GM23338 (cell line): ENCODE measurements around the gene TRIM34.

Experiments
- JUNB ChIP-seq: IDR thresholded peaks from one replicate; pipeline ENCODE4 v1.6.1; 2016; ENCODE audit warnings: antibody characterized with exemption; ENCODE audit not compliant: unreplicated experiment
- STAT1 ChIP-seq: IDR thresholded peaks from one replicate; pipeline ENCODE4 v1.6.1; 2016; ENCODE audit warnings: antibody characterized with exemption; ENCODE audit not compliant: unreplicated experiment
- ZNF462 ChIP-seq: fragments of 250-450 bp; sonication (Bioruptor Pico); IDR thresholded peaks from 2 replicates; pipeline ENCODE4 v1.5.0; 2020; ENCODE audit warnings: mild to moderate bottlenecking, moderate library complexity

DNA sequence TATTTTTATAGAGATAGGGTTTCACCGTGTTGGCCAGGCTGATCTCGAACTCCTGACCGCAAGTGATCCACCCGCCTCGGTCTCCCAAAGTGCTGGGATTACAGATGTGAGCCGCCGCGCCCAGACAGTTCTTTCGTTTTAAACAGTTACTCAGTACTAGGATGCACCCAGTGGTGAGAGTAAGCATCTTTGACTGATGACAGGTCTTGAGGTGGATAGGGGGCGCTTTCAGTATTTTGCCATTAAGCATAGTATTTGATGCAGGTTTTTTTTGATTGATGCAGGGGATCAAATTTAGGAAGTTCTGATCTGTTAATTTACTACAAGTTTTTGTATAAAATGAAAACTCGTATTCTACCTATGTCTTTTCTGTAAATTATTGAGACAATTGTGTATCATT is 13.2 kb upstream of the TRIM34 start:
- TF ChIP-seq JUNB (no peak), ZNF462 (CRISPR knock-in tag) (no peak), STAT1 (no peak)
